ENCODE data around the gene CCDC93.

GRCh38 chr2:118006326-118006725 is 7.5 kb downstream of the CCDC93 start:
- no peak for TF ChIP-seq POLR2AphosphoS5 (IDR thresholded peaks at IDR 0.05)
- no peak for TF ChIP-seq CTCF (IDR thresholded peaks at IDR 0.05)
- TF ChIP-seq POLR2A (IDR thresholded peaks at IDR 0.05): no peak
- no peak for TF ChIP-seq EP300 (IDR thresholded peaks at IDR 0.05; ENCODE audit: low read depth)
